Activated CD4-positive, alpha-beta T cell treated with anti-CD3 and anti-CD28 coated beads, Interleukin-2, amount 10 ng/mL, durations not matched to agents 24 days and 14 days (primary cell): ENCODE results near the gene EPGN. TPM values are rescaled to one million over a fixed set of nuclear protein-coding genes. Genes with fewer than 3 reads are reported as not detected.
"Not testable (repeated sequence)": the region's sequence is repeated elsewhere in the genome, so short reads cannot be mapped to it uniquely, and the experiment has no call there.

Experiments
- DNase-seq: peaks from one replicate; pipeline ENCODE4 v3.0.0; 2022
- H3K27ac Mint-ChIP-seq: one replicate; pipeline ENCODE4 v1.8.0; 2022; ENCODE audit warnings: mild to moderate bottlenecking, mixed read lengths
- H3K27me3 Mint-ChIP-seq: one replicate; pipeline ENCODE4 v1.8.0; 2022; ENCODE audit warnings: mixed read lengths
- H3K36me3 Mint-ChIP-seq: one replicate; pipeline ENCODE4 v1.8.0; 2022; ENCODE audit warnings: low read depth, mild to moderate bottlenecking, mixed read lengths
- H3K4me1 Mint-ChIP-seq: one replicate; pipeline ENCODE4 v1.8.0; 2021; ENCODE audit warnings: mixed read lengths
- H3K4me3 Mint-ChIP-seq: one replicate; pipeline ENCODE4 v1.8.0; 2022; ENCODE audit warnings: mild to moderate bottlenecking, moderate library complexity, mixed read lengths
- H3K9me3 Mint-ChIP-seq: one replicate; pipeline ENCODE4 v1.8.0; 2021; ENCODE audit warnings: mixed read lengths
- intact Hi-C: fragments of 100-400 bp; cut with micrococcal nuclease; formaldehyde crosslinking; loops from one replicate; pipeline ENCODE4 v1.15.1; 2023
- total RNA-seq: library from RNA; stranded (reverse); gene quantifications from 2 replicates; pipeline ENCODE4 v1.2.3, GENCODE V29; 2022

EPGN gene
- total RNA-seq, 1 donor from 2014 or later = not detected

- intact Hi-C loops = no loop called here
- no peaks in the 10 kb centered on the region for H3K36me3 Mint-ChIP-seq
- H3K4me3 Mint-ChIP-seq = no peak overlapping the region
Measured at GRCh38 chr4:74335341-74336021, 27.2 kb downstream of the EPGN start.

GRCh38 chr4:74338792-74339333 is 30.6 kb downstream of the EPGN start:
- H3K4me3 Mint-ChIP-seq = no peak overlapping the region
- no peaks in the 10 kb centered on the region for H3K4me1 Mint-ChIP-seq
- peaks cover 4% of the 10 kb centered on the region for H3K27me3 Mint-ChIP-seq
- no peak overlapping the region for H3K27ac Mint-ChIP-seq
- no peaks in the 10 kb centered on the region for H3K36me3 Mint-ChIP-seq
- peaks cover 6% of the 10 kb centered on the region for H3K9me3 Mint-ChIP-seq
- DNase-seq = no peak
- intact Hi-C loops = no loop called here

More at GRCh38 chr4:74335341-74336021, 27.2 kb downstream of the EPGN start:
- Mint-ChIP-seq H3K9me3 (no peaks in the 10 kb centered on the region), H3K4me1 (no peaks in the 10 kb centered on the region), H3K27me3 (peaks cover 4% of the 10 kb centered on the region), H3K27ac (no peak overlapping the region)
- DNase-seq = no peak

- peaks cover 4% of the 10 kb centered on the region for H3K27me3 Mint-ChIP-seq
Measured at GRCh38 chr4:74339501-74339900, 31.2 kb downstream of the EPGN start.

GRCh38 chr4:74340421-74340820 is 32.2 kb downstream of the EPGN start:
- DNase-seq, H3K4me1 Mint-ChIP-seq, intact Hi-C loops, H3K36me3 Mint-ChIP-seq, H3K27me3 Mint-ChIP-seq, H3K4me3 Mint-ChIP-seq, H3K27ac Mint-ChIP-seq: not testable (repeated sequence)
- peaks cover 11% of the 10 kb centered on the region for H3K9me3 Mint-ChIP-seq

More at GRCh38 chr4:74339501-74339900, 31.2 kb downstream of the EPGN start:
- no peaks in the 10 kb centered on the region for H3K4me1 Mint-ChIP-seq
- no peaks in the 10 kb centered on the region for H3K36me3 Mint-ChIP-seq
- H3K9me3 Mint-ChIP-seq = peaks cover 6% of the 10 kb centered on the region
- no peak overlapping the region for H3K4me3 Mint-ChIP-seq
- intact Hi-C loops = no loop called here
- no peak for DNase-seq
- no peak overlapping the region for H3K27ac Mint-ChIP-seq

GRCh38 chr4:74344031-74344430 is 35.8 kb downstream of the EPGN start:
- Mint-ChIP-seq H3K27me3 (peaks cover 6% of the 10 kb centered on the region), H3K27ac (no peak overlapping the region), H3K9me3 (peaks cover 11% of the 10 kb centered on the region), H3K36me3 (no peaks in the 10 kb centered on the region), H3K4me3 (no peak overlapping the region), H3K4me1 (no peaks in the 10 kb centered on the region)
- intact Hi-C loops = no loop called here
- DNase-seq = no peak

DNA sequence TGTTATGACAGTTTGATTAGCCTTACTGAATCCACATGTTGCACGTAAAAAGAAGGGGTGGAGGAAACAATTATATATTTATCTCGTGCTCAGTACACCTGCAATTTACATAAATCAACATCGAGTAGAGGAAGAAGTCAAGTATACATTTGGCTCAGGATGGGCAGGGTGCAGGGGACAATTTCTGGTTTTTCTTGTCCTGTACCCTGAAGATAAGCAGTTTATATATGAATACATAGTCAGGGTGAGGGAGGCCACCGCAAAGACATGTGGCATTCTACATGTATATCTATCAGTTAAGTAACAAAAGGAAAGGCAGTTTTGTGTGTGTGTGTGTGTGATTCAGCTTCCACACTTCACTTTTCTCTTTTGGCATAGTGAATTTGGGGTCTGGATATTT is 45.6 kb downstream of the EPGN start:
- Mint-ChIP-seq H3K4me3 (no peak overlapping the region), H3K27ac (no peak overlapping the region), H3K9me3 (no peaks in the 10 kb centered on the region), H3K36me3 (no peaks in the 10 kb centered on the region), H3K27me3 (peaks cover 7% of the 10 kb centered on the region), H3K4me1 (no peaks in the 10 kb centered on the region)
- DNase-seq = no peak
- intact Hi-C loops = no loop called here

DNA sequence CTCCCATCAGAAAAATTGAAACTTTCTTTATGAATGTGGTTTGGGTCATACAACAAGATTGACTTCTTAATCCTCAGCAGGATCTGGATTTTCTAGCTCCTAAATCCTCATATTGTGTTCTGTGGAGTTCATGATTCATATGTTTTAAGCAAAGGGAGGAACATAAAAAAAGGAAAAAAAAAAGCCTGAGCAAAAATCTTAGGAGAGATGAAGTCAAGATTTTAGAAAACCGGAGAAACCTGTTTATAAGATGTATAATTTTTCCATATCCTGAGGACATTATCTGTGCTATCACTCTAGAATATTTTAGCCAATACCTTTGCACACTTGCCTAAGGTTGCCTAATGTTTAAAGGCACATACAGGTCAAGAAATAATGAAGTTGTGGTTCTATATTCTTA is 49.7 kb downstream of the EPGN start:
- intact Hi-C loops = no loop called here
- no peak overlapping the region for H3K27ac Mint-ChIP-seq
- peaks cover 13% of the 10 kb centered on the region for H3K27me3 Mint-ChIP-seq

DNA sequence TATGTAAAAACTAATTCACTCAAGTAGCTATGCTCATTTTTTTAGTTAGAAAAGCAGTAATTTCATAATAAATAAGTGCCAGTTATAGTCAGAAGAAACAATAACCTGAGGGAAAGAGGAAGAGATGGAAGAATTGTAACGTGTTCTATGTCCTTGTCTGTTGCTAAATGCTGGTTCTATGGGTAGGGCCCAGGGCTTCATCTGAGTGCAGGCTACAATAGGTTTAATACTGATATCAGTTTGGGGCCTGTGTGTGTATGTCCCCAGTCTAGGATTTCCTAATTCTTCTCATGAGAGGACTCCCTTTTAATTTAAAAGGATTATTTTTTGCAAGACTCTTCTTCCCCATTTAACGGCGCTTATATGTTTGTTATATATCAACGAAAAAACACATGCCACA is 53.4 kb downstream of the EPGN start:
- Mint-ChIP-seq H3K9me3 (no peaks in the 10 kb centered on the region), H3K36me3 (no peaks in the 10 kb centered on the region), H3K27me3 (peaks cover 34% of the 10 kb centered on the region), H3K4me1 (peaks cover 15% of the 10 kb centered on the region), H3K4me3 (no peak overlapping the region), H3K27ac (no peak overlapping the region)
- no peak for DNase-seq
- intact Hi-C loops = no loop called here

More for the DNA sequence above, 49.7 kb downstream of the EPGN start:
- DNase-seq = no peak
- Mint-ChIP-seq H3K36me3 (no peaks in the 10 kb centered on the region), H3K4me1 (no peaks in the 10 kb centered on the region), H3K4me3 (no peak overlapping the region), H3K9me3 (no peaks in the 10 kb centered on the region)

GRCh38 chr4:74362347-74362746 is 54.1 kb downstream of the EPGN start:
- DNase-seq = no peak
- Mint-ChIP-seq H3K4me3 (no peak overlapping the region), H3K36me3 (no peaks in the 10 kb centered on the region), H3K27me3 (peaks cover 39% of the 10 kb centered on the region), H3K27ac (no peak overlapping the region), H3K4me1 (peaks cover 15% of the 10 kb centered on the region), H3K9me3 (no peaks in the 10 kb centered on the region)
- intact Hi-C loops = no loop called here

DNA sequence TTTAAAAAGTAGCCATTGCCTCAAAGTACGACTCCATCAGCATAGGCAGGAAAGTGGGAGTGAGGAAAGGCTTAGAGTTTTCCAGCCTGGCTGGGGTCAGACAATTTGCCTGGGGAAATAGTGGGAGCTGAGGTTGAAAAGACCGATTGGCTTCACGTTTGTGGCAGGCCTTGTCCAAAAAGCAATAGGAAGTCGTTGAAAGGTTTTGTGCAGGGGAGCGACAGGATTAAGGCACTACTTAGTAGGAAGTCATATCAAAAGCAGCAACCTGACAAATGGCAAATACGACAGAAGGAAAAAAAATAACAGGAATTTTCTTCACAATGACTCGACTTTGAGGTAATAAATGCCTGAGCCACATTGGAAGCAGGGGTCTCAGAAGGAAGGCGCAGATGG is 56.0 kb downstream of the EPGN start:
- no peak overlapping the region for H3K27ac Mint-ChIP-seq
- H3K9me3 Mint-ChIP-seq = no peaks in the 10 kb centered on the region
- peaks cover 15% of the 10 kb centered on the region for H3K4me1 Mint-ChIP-seq
- no peaks in the 10 kb centered on the region for H3K36me3 Mint-ChIP-seq
- peak overlapping the region; percentile 78 for H3K4me3 Mint-ChIP-seq
- peaks cover 39% of the 10 kb centered on the region for H3K27me3 Mint-ChIP-seq
- no peak for DNase-seq
- intact Hi-C loops = no loop called here

GRCh38 chr4:74364652-74365491 is 56.6 kb downstream of the EPGN start, which contains the start of gene EREG:
Gene EREG (plus strand): TSS chr4:74365145. CDS start chr4:74365309, 164 bp downstream.
- DNase-seq = peak; percentile 67
- no peaks in the 10 kb centered on the region for H3K36me3 Mint-ChIP-seq
- H3K9me3 Mint-ChIP-seq = no peaks in the 10 kb centered on the region
- peak within 1 kb of the TSS; percentile 78 for H3K4me3 Mint-ChIP-seq
- no peak within 1 kb of the TSS for H3K27ac Mint-ChIP-seq
- intact Hi-C loops = no loop called here
- peaks cover 15% of the 10 kb centered on the region for H3K4me1 Mint-ChIP-seq
- H3K27me3 Mint-ChIP-seq = peaks cover 39% of the 10 kb centered on the region

- H3K36me3 Mint-ChIP-seq = no peaks in the 10 kb centered on the region
- no peak for DNase-seq
- H3K9me3 Mint-ChIP-seq = no peaks in the 10 kb centered on the region
- peaks cover 15% of the 10 kb centered on the region for H3K4me1 Mint-ChIP-seq
- no peak overlapping the region for H3K27ac Mint-ChIP-seq
- intact Hi-C loops = no loop called here
- no peak overlapping the region for H3K4me3 Mint-ChIP-seq
- H3K27me3 Mint-ChIP-seq = peaks cover 39% of the 10 kb centered on the region
Measured at GRCh38 chr4:74365761-74366160, 57.5 kb downstream of the EPGN start.
